ENCODE measurements around the gene C1GALT1.

- TF ChIP-seq CTCF (IDR thresholded peaks at IDR 0.05; ENCODE audit: low read depth, low read length), result no peak
- TF ChIP-seq MAX (IDR thresholded peaks at IDR 0.05; ENCODE audit: low read depth, low read length), result no peak
Measured at GRCh38 chr7:7178906-7179305, 3.4 kb upstream of the C1GALT1 start.

Data from NB4 (cell line).